CD14-positive monocyte (primary cell): ENCODE results near the gene RIMBP2. TPM values are rescaled to one million over a fixed set of nuclear protein-coding genes. Genes with fewer than 3 reads are reported as not detected.

ENCODE experiments used
- DNase-seq, 3 donors: peaks; one replicate each; pipeline ENCODE4 v3.0.0-alpha.2; 2011 to 2022
- H2AFZ ChIP-seq: 2 replicates; pipeline ENCODE4 v1.6.0; 2012; ENCODE audit warnings: mild to moderate bottlenecking, low read depth, low read length, inconsistent platforms; ENCODE audit not compliant: insufficient read depth, poor library complexity, severe bottlenecking
- H3K27ac ChIP-seq, 2 donors: 1 replicate in 1 of 2; 2 replicates in 1 of 2; pipeline ENCODE4 v1.5.1; 2012 to 2013; ENCODE audit warnings: low read length in 2 of 2, control low read depth in 1 of 2, inconsistent platforms in 1 of 2, low read depth in 1 of 2, mild to moderate bottlenecking in 1 of 2
- H3K27me3 ChIP-seq, 2 donors: one replicate each; pipeline versions ENCODE4 v1.6.0 to v1.6.1; 2011 to 2013; ENCODE audit warnings: low read length in 2 of 2; ENCODE audit not compliant: control insufficient read depth in 2 of 2, insufficient read depth in 2 of 2
- H3K36me3 ChIP-seq, 2 donors: replicated peaks in 1 of 2; 1 replicate in 1 of 2; 2 replicates in 1 of 2; pipeline versions ENCODE4 v1.5.1 to v1.6.1; 2012 to 2013; ENCODE audit warnings: low read length in 2 of 2, control low read depth in 1 of 2, inconsistent platforms in 1 of 2, mild to moderate bottlenecking in 1 of 2; ENCODE audit not compliant: insufficient read depth in 2 of 2, control insufficient read depth in 1 of 2
- H3K4me1 ChIP-seq, 2 donors: 1 replicate in 1 of 2; 2 replicates in 1 of 2; pipeline versions ENCODE4 v1.5.1 to v1.6.1; 2012 to 2013; ENCODE audit warnings: low read length in 2 of 2, control low read depth in 1 of 2, inconsistent platforms in 1 of 2, mild to moderate bottlenecking in 1 of 2, moderate library complexity in 1 of 2; ENCODE audit not compliant: insufficient read depth in 2 of 2, control insufficient read depth in 1 of 2
- H3K4me2 ChIP-seq: replicated peaks from 2 replicates; pipeline ENCODE3; 2012; ENCODE audit warnings: low read length, moderate library complexity, mild to moderate bottlenecking; ENCODE audit not compliant: poor library complexity, severe bottlenecking; ENCODE audit errors: extremely low read depth
- H3K4me3 ChIP-seq, 3 experiments: fragments of 200-600 bp in 1 of 3; sonication (generic) in 1 of 3; replicated peaks in 1 of 3; 1 replicate in 2 of 3; 2 replicates in 1 of 3; pipeline ENCODE4 v1.5.1; 2011 to 2013; ENCODE audit warnings: low read length in 3 of 3, mild to moderate bottlenecking in 3 of 3, control low read depth in 2 of 3, low read depth in 2 of 3, inconsistent platforms in 1 of 3, moderate library complexity in 1 of 3
- H3K79me2 ChIP-seq: 2 replicates; pipeline ENCODE4 v1.6.0; 2012; ENCODE audit warnings: mild to moderate bottlenecking, control low read depth, inconsistent platforms, low read length, moderate library complexity; ENCODE audit not compliant: insufficient read depth
- H3K9ac ChIP-seq: 2 replicates; pipeline ENCODE4 v1.6.0; 2017; ENCODE audit warnings: low read length, mild to moderate bottlenecking; ENCODE audit not compliant: insufficient read depth, poor library complexity, severe bottlenecking
- H3K9me3 ChIP-seq, 2 donors: replicated peaks in 1 of 2; 1 replicate in 1 of 2; 2 replicates in 1 of 2; pipeline versions ENCODE4 v1.5.1 to v1.6.1; 2012 to 2013; ENCODE audit warnings: low read length in 2 of 2, control low read depth in 1 of 2; ENCODE audit not compliant: control insufficient read depth in 1 of 2, insufficient read depth in 1 of 2
- H4K20me1 ChIP-seq: 2 replicates; pipeline ENCODE4 v1.6.0; 2012; ENCODE audit warnings: mild to moderate bottlenecking, low read length, control low read depth, moderate library complexity; ENCODE audit not compliant: insufficient read depth
- H3K27ac Mint-ChIP-seq, 7 donors: one replicate each; pipeline ENCODE4 v1.8.0; 2020; ENCODE audit warnings: mild to moderate bottlenecking in 7 of 7, mixed read lengths in 7 of 7, moderate library complexity in 6 of 7, inconsistent platforms in 2 of 7
- H3K27me3 Mint-ChIP-seq, 3 donors: one replicate each; pipeline ENCODE4 v1.8.0; 2021 to 2022; ENCODE audit warnings: low read depth in 3 of 3, mild to moderate bottlenecking in 3 of 3, mixed read lengths in 3 of 3, moderate library complexity in 3 of 3, inconsistent platforms in 1 of 3
- H3K36me3 Mint-ChIP-seq, 2 donors: one replicate each; pipeline ENCODE4 v1.8.0; 2020; ENCODE audit warnings: mixed read lengths in 2 of 2, inconsistent platforms in 1 of 2, mild to moderate bottlenecking in 1 of 2
- H3K4me1 Mint-ChIP-seq: one replicate; pipeline ENCODE4 v1.8.0; 2020; ENCODE audit warnings: mild to moderate bottlenecking, mixed read lengths
- H3K4me3 Mint-ChIP-seq, 2 donors: one replicate each; pipeline ENCODE4 v1.8.0; 2020; ENCODE audit warnings: mild to moderate bottlenecking in 2 of 2, mixed read lengths in 2 of 2, moderate library complexity in 1 of 2
- H3K9me3 Mint-ChIP-seq, 7 donors: one replicate each; pipeline ENCODE4 v1.8.0; 2020 to 2022; ENCODE audit warnings: mixed read lengths in 7 of 7, mild to moderate bottlenecking in 6 of 7, moderate library complexity in 6 of 7, inconsistent platforms in 2 of 7
- WGBS: methylation state at CpG from one replicate; pipeline ENCODE4 v1.1.5; 2013; ENCODE audit warnings: missing lambda C conversion rate; ENCODE audit not compliant: insufficient coverage; 5-methylcytosine and 5-hydroxymethylcytosine counted together
- intact Hi-C, 2 donors: fragments of 100-400 bp; cut with micrococcal nuclease; formaldehyde crosslinking; loops; one replicate each; pipeline versions ENCODE4 v1.15.0 to v1.15.1; 2023
- polyA plus RNA-seq, 3 donors: library from polyadenylated mRNA; depleted of rRNA in 1 of 3; unstranded in 2 of 3; stranded (reverse) in 1 of 3; fragments of 300-500 nt in 2 of 3; fragments of >200 nt in 1 of 3; fragmentation: Illumina TruSeq in 2 of 3; gene quantifications; 1 replicate in 2 of 3; 2 replicates in 1 of 3; pipeline ENCODE4 v1.2.3, GENCODE V29; 2012 to 2021
- TF ChIP-seq, protein P1 (sequence below): fragments of 200-600 bp; IDR thresholded peaks from one replicate; pipeline ENCODE4 v1.8.0; 2022; ENCODE audit warnings: antibody characterized with exemption, mild to moderate bottlenecking

The RIMBP2 gene
- polyA plus RNA-seq, 3 donors, result not detected

GRCh38 chr12:130457215-130457614 lies 258.9 kb downstream of the RIMBP2 start:
- H3K9me3 Mint-ChIP-seq, result no peaks in the 10 kb centered on the region
- 86% methylated on average over 8 of the region's 9 CpGs for WGBS
- Histone ChIP-seq H3K4me2 (no peak overlapping the region), H3K4me1 (no peaks in the 10 kb centered on the region), H3K4me3 (no peak overlapping the region), H3K27me3 (no peaks in the 10 kb centered on the region), H3K79me2 (no peaks in the 10 kb centered on the region), H2AFZ (no peak overlapping the region), H3K9ac (no peak overlapping the region), H3K36me3 (no peaks in the 10 kb centered on the region), H3K9me3 (no peaks in the 10 kb centered on the region), H4K20me1 (no peaks in the 10 kb centered on the region), H3K27ac (no peak overlapping the region)
- intact Hi-C loops, result no loop called here
- H3K27ac Mint-ChIP-seq, result no peak overlapping the region
- no peak for DNase-seq
- H3K4me1 Mint-ChIP-seq, result no peaks in the 10 kb centered on the region
- no peak overlapping the region for H3K4me3 Mint-ChIP-seq
- no peaks in the 10 kb centered on the region for H3K36me3 Mint-ChIP-seq
- TF ChIP-seq, protein P1, sequence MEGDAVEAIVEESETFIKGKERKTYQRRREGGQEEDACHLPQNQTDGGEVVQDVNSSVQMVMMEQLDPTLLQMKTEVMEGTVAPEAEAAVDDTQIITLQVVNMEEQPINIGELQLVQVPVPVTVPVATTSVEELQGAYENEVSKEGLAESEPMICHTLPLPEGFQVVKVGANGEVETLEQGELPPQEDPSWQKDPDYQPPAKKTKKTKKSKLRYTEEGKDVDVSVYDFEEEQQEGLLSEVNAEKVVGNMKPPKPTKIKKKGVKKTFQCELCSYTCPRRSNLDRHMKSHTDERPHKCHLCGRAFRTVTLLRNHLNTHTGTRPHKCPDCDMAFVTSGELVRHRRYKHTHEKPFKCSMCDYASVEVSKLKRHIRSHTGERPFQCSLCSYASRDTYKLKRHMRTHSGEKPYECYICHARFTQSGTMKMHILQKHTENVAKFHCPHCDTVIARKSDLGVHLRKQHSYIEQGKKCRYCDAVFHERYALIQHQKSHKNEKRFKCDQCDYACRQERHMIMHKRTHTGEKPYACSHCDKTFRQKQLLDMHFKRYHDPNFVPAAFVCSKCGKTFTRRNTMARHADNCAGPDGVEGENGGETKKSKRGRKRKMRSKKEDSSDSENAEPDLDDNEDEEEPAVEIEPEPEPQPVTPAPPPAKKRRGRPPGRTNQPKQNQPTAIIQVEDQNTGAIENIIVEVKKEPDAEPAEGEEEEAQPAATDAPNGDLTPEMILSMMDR, result no peak
- H3K27me3 Mint-ChIP-seq, result peaks cover 0 to 1% (median 0%) of the 10 kb centered on the region in 3 donors

DNA sequence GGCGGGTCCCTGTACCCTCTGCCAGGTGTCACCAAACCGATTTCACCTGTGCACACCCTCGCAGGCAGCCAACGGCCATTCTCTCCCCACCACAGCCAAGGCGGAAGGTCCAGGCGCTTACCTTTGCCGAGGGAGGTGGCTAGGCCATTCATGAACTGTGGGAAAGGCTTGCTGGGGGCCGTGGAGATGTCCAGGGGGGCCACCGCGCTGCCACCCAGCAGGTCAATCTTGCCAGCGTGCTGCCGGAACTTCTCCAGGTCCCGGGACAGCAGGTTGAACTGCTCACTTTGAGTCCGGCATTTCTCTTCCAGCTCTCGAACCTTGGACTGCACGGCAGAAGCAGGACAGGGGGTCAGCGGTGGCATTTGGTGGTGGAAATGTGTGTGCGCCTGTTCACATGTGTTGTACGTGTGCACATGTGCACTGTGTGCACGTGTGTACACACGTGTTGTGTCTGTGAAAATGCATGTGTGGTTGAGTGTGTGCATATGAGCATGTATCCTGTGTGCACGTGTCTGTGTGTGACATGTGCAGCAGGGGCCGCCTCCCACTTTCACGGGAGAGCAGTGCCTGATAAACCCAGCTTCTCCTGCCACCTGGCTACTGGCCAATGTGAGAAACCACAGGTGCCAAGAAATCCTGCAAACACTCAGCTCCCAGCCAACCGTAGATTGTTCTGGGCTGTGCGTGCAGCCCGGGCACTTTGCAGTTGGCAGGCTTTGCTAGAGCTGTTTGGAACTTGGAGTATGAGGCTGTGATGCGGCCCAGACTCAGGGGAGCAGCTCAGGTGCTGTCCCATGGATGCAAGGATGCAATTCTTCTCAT lies 259.5 kb downstream of the RIMBP2 start:
- no peaks in the 10 kb centered on the region for H3K36me3 ChIP-seq
- no peaks in the 10 kb centered on the region for H3K4me1 ChIP-seq
- no peak for DNase-seq
- no peaks in the 10 kb centered on the region for H4K20me1 ChIP-seq
- H3K27ac ChIP-seq, result no peak overlapping the region
- Mint-ChIP-seq H3K4me1 (no peaks in the 10 kb centered on the region), H3K9me3 (no peaks in the 10 kb centered on the region), H3K4me3 (no peak overlapping the region), H3K36me3 (no peaks in the 10 kb centered on the region), H3K27me3 (peaks cover 0 to 1% (median 0%) of the 10 kb centered on the region in 3 donors), H3K27ac (no peak overlapping the region)
- no peaks in the 10 kb centered on the region for H3K79me2 ChIP-seq
- H3K4me3 ChIP-seq, result no peak overlapping the region
- TF ChIP-seq, protein P1, result no peak
- no peak overlapping the region for H3K4me2 ChIP-seq
- whole genome bisulfite sequencing, result 75% methylated on average over 25 of the region's 28 CpGs
- intact Hi-C loops, result no loop called here
- no peaks in the 10 kb centered on the region for H3K27me3 ChIP-seq
- H3K9me3 ChIP-seq, result no peaks in the 10 kb centered on the region
- H3K9ac ChIP-seq, result no peak overlapping the region
- H2AFZ ChIP-seq, result no peak overlapping the region
